ENCODE data around the gene MAMDC4. TPM values are rescaled to one million over a fixed set of nuclear protein-coding genes. Genes with fewer than 3 reads are reported as not detected.
"Not testable (repeated sequence)": the region's sequence is repeated elsewhere in the genome, so short reads cannot be mapped to it uniquely, and the experiment has no call there.

MAMDC4 gene
- total RNA-seq, 2 donors from 2014 or later, result 16.0 to 17.2 TPM

DNA sequence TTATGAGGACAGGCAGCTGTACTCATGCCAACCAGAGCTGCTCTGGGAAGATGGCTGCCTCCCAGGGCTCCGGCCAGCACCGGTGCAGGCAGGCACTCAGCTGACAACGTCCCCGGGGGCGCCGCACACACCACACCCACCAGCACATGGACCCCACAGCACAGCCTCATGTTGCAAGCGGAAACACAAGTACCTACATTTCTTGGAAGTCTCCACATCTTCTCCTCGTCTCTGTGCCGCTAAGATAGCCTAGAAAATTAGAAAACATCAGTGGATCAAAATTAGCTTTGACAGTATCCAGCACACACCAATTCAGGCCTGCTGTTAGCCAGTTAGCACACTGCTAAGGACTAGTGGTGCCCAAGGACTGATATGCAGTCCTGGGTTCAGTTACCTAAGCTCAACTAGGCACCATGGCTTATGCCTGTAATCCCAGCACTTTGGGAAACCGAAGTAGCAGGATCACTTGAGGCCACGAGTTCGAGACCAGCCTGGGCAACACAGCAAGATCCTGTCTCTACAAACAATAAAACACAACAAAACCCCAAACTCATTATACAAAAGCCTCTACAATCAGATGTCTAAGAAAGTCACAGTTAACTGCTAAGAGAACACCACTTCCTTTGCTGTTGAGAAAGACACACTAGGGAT lies 11.6 kb downstream of the MAMDC4 start:
- Mint-ChIP-seq H3K27ac (peak overlapping the region; percentile 63 to 79), H3K36me3 (peaks cover 4% of the 10 kb centered on the region), H3K4me3 (peak overlapping the region; percentile 72), H3K4me1 (ENCODE audit: low read depth in 2 of 2) (peaks cover 14 to 15% of the 10 kb centered on the region in 2 donors), H3K9me3 (no peaks in the 10 kb centered on the region), H3K27me3 (no peaks in the 10 kb centered on the region)
- DNase-seq (ENCODE audit: low spot score) (no peak), ATAC-seq (no peak)

DNA sequence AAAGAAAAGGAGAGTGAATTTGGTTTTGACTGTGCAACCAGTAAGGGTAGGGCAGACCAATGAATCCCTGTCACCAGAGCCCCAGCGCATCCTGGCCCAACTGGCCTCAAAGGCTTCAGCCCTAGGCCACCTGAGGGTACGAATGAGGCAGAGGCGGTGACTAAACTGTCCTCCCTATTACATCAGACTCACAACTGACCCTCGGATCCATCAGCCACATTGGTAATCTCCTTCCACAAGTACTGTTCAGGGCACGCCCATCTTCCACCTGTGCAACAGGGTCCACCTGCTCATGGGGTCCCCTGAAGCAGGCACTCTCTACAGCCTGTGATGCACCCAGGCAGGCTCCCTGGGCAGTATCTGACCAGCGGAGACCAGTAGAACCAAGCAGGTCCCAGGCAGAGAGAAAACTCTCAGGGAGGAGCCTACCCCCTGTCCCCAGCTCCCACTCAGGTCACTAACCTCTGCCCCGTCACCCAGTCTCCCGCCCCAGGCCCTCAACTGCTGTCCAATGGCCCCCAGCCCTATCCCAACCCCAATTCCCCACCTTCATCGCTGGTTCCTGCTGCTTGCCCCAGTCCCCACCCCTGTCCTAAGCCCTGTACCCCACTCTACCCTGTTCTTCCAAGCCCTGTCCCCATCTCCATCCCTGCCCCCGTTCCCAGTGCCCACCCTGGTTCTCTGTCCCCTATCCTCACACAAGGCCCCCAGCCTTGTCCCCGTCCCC lies 13.1 kb downstream of the MAMDC4 start:
- Mint-ChIP-seq H3K9me3 (no peaks in the 10 kb centered on the region), H3K4me3 (peak overlapping the region; percentile 92), H3K27ac (peak overlapping the region; percentile 83 to 94), H3K36me3 (peaks cover 4% of the 10 kb centered on the region), H3K27me3 (no peaks in the 10 kb centered on the region), H3K4me1 (ENCODE audit: low read depth in 2 of 2) (peaks cover 14 to 15% of the 10 kb centered on the region in 2 donors)
- DNase-seq (ENCODE audit: low spot score) (no peak), ATAC-seq (no peak)

GRCh38 chr9:136865768-136866103 lies 13.6 kb downstream of the MAMDC4 start:
- Mint-ChIP-seq H3K27me3 (no peaks in the 10 kb centered on the region), H3K4me3 (peak overlapping the region; percentile 92), H3K27ac (peak overlapping the region; percentile 83 to 94), H3K4me1 (ENCODE audit: low read depth in 2 of 2) (peaks cover 14 to 15% of the 10 kb centered on the region in 2 donors), H3K9me3 (no peaks in the 10 kb centered on the region), H3K36me3 (peaks cover 4% of the 10 kb centered on the region)
- DNase-seq (ENCODE audit: low spot score) (no peak), ATAC-seq (peak in 1 of 2 donors; percentile 39)

GRCh38 chr9:136866898-136867421 lies 14.8 kb downstream of the MAMDC4 start:
- not testable (repeated sequence) for ATAC-seq; H3K36me3 Mint-ChIP-seq; H3K27me3 Mint-ChIP-seq; H3K9me3 Mint-ChIP-seq; DNase-seq (ENCODE audit: low spot score)
- Mint-ChIP-seq H3K4me1 (ENCODE audit: low read depth in 2 of 2) (peaks cover 14 to 15% of the 10 kb centered on the region in 2 donors), H3K27ac (peak overlapping the region; percentile 83 to 94), H3K4me3 (peak overlapping the region; percentile 47)

DNA sequence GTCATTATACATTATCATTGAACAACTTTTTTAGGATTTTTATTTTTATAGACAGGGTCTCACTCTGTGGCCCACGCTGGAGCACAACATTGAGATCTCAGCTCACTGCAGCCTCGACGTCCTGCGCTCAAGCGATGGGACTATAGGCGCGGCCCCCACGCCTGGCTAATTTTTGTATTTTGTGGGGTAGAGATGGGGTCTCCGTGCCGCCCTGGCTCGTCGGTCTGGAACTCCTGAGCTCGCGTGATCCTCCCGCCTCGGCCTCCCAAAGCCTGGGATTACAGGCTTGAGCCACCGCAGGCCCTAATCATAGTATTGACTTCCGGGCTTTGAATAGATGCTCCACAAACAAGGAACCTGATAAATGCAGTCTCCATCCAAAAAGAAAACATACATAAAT lies 15.3 kb downstream of the MAMDC4 start:
- H3K4me3 Mint-ChIP-seq, result peak overlapping the region; percentile 36
- no peak for ATAC-seq
- peaks cover 14 to 15% of the 10 kb centered on the region in 2 donors for H3K4me1 Mint-ChIP-seq (ENCODE audit: low read depth in 2 of 2)

GRCh38 chr9:136867917-136868316 lies 15.8 kb downstream of the MAMDC4 start:
- no peaks in the 10 kb centered on the region for H3K27me3 Mint-ChIP-seq
- H3K27ac Mint-ChIP-seq, result peak overlapping the region in 1 of 2 donors; percentile 57
- DNase-seq (ENCODE audit: low spot score) (no peak), ATAC-seq (no peak)
- H3K9me3 Mint-ChIP-seq, result no peaks in the 10 kb centered on the region
- peaks cover 14 to 15% of the 10 kb centered on the region in 2 donors for H3K4me1 Mint-ChIP-seq (ENCODE audit: low read depth in 2 of 2)
- peak overlapping the region; percentile 36 for H3K4me3 Mint-ChIP-seq
- H3K36me3 Mint-ChIP-seq, result peaks cover 4% of the 10 kb centered on the region

More for the DNA sequence above, 15.3 kb downstream of the MAMDC4 start:
- H3K27me3 Mint-ChIP-seq, result no peaks in the 10 kb centered on the region
- no peak for DNase-seq (ENCODE audit: low spot score)
- H3K36me3 Mint-ChIP-seq, result peaks cover 4% of the 10 kb centered on the region
- H3K27ac Mint-ChIP-seq, result no peak overlapping the region
- H3K9me3 Mint-ChIP-seq, result no peaks in the 10 kb centered on the region

GRCh38 chr9:136868644-136869043 lies 16.5 kb downstream of the MAMDC4 start:
- DNase-seq (ENCODE audit: low spot score) (no peak), ATAC-seq (no peak)
- H3K27ac Mint-ChIP-seq, result peak overlapping the region in 1 of 2 donors; percentile 57
- H3K4me1 Mint-ChIP-seq (ENCODE audit: low read depth in 2 of 2), result peaks cover 12 to 13% of the 10 kb centered on the region in 2 donors
- no peaks in the 10 kb centered on the region for H3K27me3 Mint-ChIP-seq
- H3K4me3 Mint-ChIP-seq, result peak overlapping the region; percentile 30
- H3K9me3 Mint-ChIP-seq, result no peaks in the 10 kb centered on the region
- H3K36me3 Mint-ChIP-seq, result peaks cover 4% of the 10 kb centered on the region

DNA sequence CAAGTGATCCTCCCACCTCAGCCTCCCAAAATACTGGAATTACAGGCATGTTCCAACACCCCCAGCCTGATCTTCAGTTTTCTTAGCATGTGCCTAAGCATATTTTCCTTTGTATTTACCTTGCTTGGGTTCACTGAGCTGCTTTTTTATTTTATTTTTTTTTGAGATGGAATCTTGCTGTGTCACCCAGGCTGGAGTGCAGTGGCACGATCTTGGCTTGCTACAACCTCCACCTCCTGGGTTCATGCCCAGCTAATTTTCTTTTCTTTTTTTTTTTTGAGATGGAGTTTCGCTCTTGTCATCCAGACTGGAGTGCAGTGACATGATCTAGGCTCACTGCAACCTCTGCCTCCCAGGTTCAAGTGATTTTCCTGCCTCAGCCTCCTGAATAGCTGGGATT lies 17.5 kb downstream of the MAMDC4 start:
- not testable (repeated sequence) for H3K27me3 Mint-ChIP-seq; H3K36me3 Mint-ChIP-seq; H3K4me1 Mint-ChIP-seq (ENCODE audit: low read depth in 2 of 2); H3K9me3 Mint-ChIP-seq; H3K4me3 Mint-ChIP-seq; ATAC-seq; DNase-seq (ENCODE audit: low spot score)
- peak overlapping the region in 1 of 2 donors; percentile 35 for H3K27ac Mint-ChIP-seq

DNA sequence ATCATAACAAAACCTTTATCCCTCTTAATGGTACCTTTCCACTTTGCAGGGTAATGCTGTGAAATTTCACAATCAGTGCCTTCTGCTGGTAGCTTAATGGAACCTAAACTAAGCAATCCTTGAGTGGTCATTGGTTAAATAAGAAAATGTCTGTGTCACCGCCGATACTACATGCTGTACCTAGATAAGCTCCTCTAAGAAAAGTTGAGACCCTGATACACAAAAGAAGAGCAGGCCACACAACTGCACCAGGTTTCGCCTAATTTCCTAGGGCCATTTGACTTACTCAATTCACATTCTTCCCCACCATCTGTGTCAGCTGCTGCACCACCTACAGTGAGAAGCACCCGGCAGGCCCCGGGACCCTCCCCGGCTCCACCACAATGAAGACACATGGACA lies 23.0 kb downstream of the MAMDC4 start:
- Mint-ChIP-seq H3K36me3 (no peaks in the 10 kb centered on the region), H3K4me1 (ENCODE audit: low read depth in 2 of 2) (peaks cover under 1 to 6% of the 10 kb centered on the region in 2 donors), H3K9me3 (no peaks in the 10 kb centered on the region), H3K27me3 (no peaks in the 10 kb centered on the region), H3K27ac (no peak overlapping the region), H3K4me3 (no peak overlapping the region)
- DNase-seq (ENCODE audit: low spot score) (no peak), ATAC-seq (no peak)

GRCh38 chr9:136876476-136876875 lies 24.3 kb downstream of the MAMDC4 start:
- peak overlapping the region in 1 of 2 donors; percentile 4 for H3K27ac Mint-ChIP-seq
- H3K4me1 Mint-ChIP-seq (ENCODE audit: low read depth in 2 of 2), result peaks cover 10 to 16% of the 10 kb centered on the region in 2 donors
- H3K9me3 Mint-ChIP-seq, result no peaks in the 10 kb centered on the region
- H3K36me3 Mint-ChIP-seq, result no peaks in the 10 kb centered on the region
- DNase-seq (ENCODE audit: low spot score) (no peak), ATAC-seq (no peak)
- no peak overlapping the region for H3K4me3 Mint-ChIP-seq
- no peaks in the 10 kb centered on the region for H3K27me3 Mint-ChIP-seq

GRCh38 chr9:136880651-136881050 lies 28.5 kb downstream of the MAMDC4 start:
- Mint-ChIP-seq H3K4me1 (ENCODE audit: low read depth in 2 of 2) (peaks cover 15 to 31% of the 10 kb centered on the region in 2 donors), H3K27me3 (no peaks in the 10 kb centered on the region), H3K27ac (peak overlapping the region; percentile 87 to 97), H3K4me3 (peak overlapping the region; percentile 58), H3K9me3 (no peaks in the 10 kb centered on the region), H3K36me3 (no peaks in the 10 kb centered on the region)
- peak; percentile 81 for DNase-seq (ENCODE audit: low spot score)
- peak; percentile 51 to 55 for ATAC-seq

DNA sequence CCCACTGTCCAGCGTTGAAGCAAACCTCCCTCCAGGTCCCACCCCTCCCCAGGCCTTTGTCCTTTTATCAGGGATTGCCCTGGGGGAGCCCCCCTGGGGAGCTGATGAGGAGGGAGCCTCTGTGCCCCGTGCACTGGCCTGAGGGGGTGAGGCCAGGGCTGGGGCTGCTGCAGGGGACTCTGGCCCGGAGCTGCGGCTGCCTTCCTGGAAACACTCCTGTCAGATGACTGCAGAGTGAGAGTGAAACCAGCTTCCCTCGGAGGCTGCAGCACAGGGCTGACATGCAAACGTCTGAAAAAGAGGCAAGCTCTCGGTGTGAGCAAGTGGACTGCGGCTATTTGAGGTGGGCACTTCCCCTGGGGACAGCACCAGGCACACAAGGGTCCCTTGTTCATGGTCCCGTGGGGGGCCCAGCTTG lies 29.6 kb downstream of the MAMDC4 start:
- Mint-ChIP-seq H3K9me3 (no peaks in the 10 kb centered on the region), H3K4me3 (peak overlapping the region; percentile 78), H3K4me1 (ENCODE audit: low read depth in 2 of 2) (peaks cover 15 to 31% of the 10 kb centered on the region in 2 donors), H3K36me3 (no peaks in the 10 kb centered on the region), H3K27me3 (no peaks in the 10 kb centered on the region), H3K27ac (peak overlapping the region; percentile 87 to 97)
- DNase-seq (ENCODE audit: low spot score), result peak; percentile 95
- ATAC-seq, result peak; percentile 69 to 77

GRCh38 chr9:136882109-136882946 lies 30.2 kb downstream of the MAMDC4 start:
- Mint-ChIP-seq H3K27ac (peak overlapping the region; percentile 87 to 97), H3K4me3 (peak overlapping the region; percentile 78), H3K9me3 (no peaks in the 10 kb centered on the region), H3K27me3 (no peaks in the 10 kb centered on the region), H3K4me1 (ENCODE audit: low read depth in 2 of 2) (peaks cover 19 to 35% of the 10 kb centered on the region in 2 donors), H3K36me3 (no peaks in the 10 kb centered on the region)
- ATAC-seq (peak; percentile 68 to 80), DNase-seq (ENCODE audit: low spot score) (peak; percentile 95)
